Caco-2 (cell line): ENCODE measurements around the gene DPH1. TPM values are rescaled to one million over a fixed set of nuclear protein-coding genes. Genes with fewer than 3 reads are reported as not detected.

ENCODE experiments used
- BruUV-seq: library from RNA; stranded (reverse); fragments of 400-500 nt; replicated peaks from 2 replicates; lab custom pipeline; 2021; lab: Mats Ljungman, UMichigan
- CTCF ChIA-PET: fragments of 300-600 bp; sonication (Branson Sonifier 250); formaldehyde crosslinking; loops from one replicate; lab custom pipeline; 2022; ENCODE audit warnings: antibody characterized with exemption; lab: Charles Lee
- POLR2A ChIA-PET: fragments of 300-600 bp; sonication (Branson Sonifier 250); formaldehyde crosslinking; loops from one replicate; lab custom pipeline; 2022; ENCODE audit warnings: antibody characterized with exemption; lab: Charles Lee
- DNase-seq, 2 experiments: peaks; one replicate each; pipeline versions ENCODE4 v3.0.0 to v3.0.0-alpha.2; 2020 to 2022
- H3K27me3 ChIP-seq: replicated peaks from 2 replicates; pipeline ENCODE4 v1.6.0; 2011; ENCODE audit warnings: low read length; ENCODE audit not compliant: control insufficient read depth, insufficient read depth
- H3K36me3 ChIP-seq: 2 replicates; pipeline ENCODE4 v1.5.1; 2011; ENCODE audit warnings: low read length; ENCODE audit not compliant: control insufficient read depth, insufficient read depth
- H3K4me1 ChIP-seq: fragments of 250-450 bp; sonication (Bioruptor Pico); 2 replicates; pipeline ENCODE4 v1.5.1; 2020; ENCODE audit warnings: mild to moderate bottlenecking
- H3K4me3 ChIP-seq: 2 replicates; pipeline ENCODE4 v1.5.1; 2011; ENCODE audit warnings: low read depth, mild to moderate bottlenecking, control low read depth, low read length
- H3K9me3 ChIP-seq: fragments of 250-450 bp; sonication (Bioruptor Pico); 2 replicates; pipeline ENCODE4 v1.5.1; 2020; ENCODE audit warnings: mild to moderate bottlenecking, moderate library complexity
- H3K27ac Mint-ChIP-seq: one replicate; pipeline ENCODE4 v1.8.0; 2022; ENCODE audit warnings: mixed read lengths; ENCODE audit not compliant: unreplicated experiment
- H3K27me3 Mint-ChIP-seq: one replicate; pipeline ENCODE4 v1.8.0; 2022; ENCODE audit warnings: mixed read lengths; ENCODE audit not compliant: insufficient read depth, unreplicated experiment
- H3K36me3 Mint-ChIP-seq: one replicate; pipeline ENCODE4 v1.8.0; 2022; ENCODE audit warnings: mild to moderate bottlenecking, mixed read lengths; ENCODE audit not compliant: insufficient read depth, unreplicated experiment
- H3K4me1 Mint-ChIP-seq: one replicate; pipeline ENCODE4 v1.8.0; 2022; ENCODE audit warnings: low read depth, mixed read lengths; ENCODE audit not compliant: unreplicated experiment
- H3K4me3 Mint-ChIP-seq: one replicate; pipeline ENCODE4 v1.8.0; 2022; ENCODE audit warnings: mild to moderate bottlenecking, moderate library complexity, mixed read lengths; ENCODE audit not compliant: unreplicated experiment
- H3K9me3 Mint-ChIP-seq: one replicate; pipeline ENCODE4 v1.8.0; 2022; ENCODE audit warnings: mixed read lengths; ENCODE audit not compliant: unreplicated experiment
- intact Hi-C: fragments of 100-400 bp; cut with micrococcal nuclease; formaldehyde crosslinking; loops from one replicate; pipeline ENCODE4 v1.10.0; 2022; ENCODE audit not compliant: unreplicated experiment
- total RNA-seq: library from RNA; stranded (reverse); gene quantifications from 2 replicates; pipeline ENCODE4 v1.2.3, GENCODE V29; 2022
- TF ChIP-seq, protein P1 (sequence below), 2 experiments: fragments of 200-600 bp in 1 of 2; IDR thresholded peaks; 1 replicate in 1 of 2; 2 replicates in 1 of 2; pipeline versions ENCODE4 v1.5.1 to v1.8.0; 2011 to 2022; ENCODE audit warnings: antibody characterized with exemption in 1 of 2, control low read depth in 1 of 2, inconsistent platforms in 1 of 2, low read depth in 1 of 2, low read length in 1 of 2, mild to moderate bottlenecking in 1 of 2, moderate library complexity in 1 of 2; ENCODE audit not compliant: insufficient read depth in 1 of 2, severe bottlenecking in 1 of 2, unreplicated experiment in 1 of 2

The DPH1 gene
- total RNA-seq, 1 experiment from 2014 or later = 52.0 TPM

DNA sequence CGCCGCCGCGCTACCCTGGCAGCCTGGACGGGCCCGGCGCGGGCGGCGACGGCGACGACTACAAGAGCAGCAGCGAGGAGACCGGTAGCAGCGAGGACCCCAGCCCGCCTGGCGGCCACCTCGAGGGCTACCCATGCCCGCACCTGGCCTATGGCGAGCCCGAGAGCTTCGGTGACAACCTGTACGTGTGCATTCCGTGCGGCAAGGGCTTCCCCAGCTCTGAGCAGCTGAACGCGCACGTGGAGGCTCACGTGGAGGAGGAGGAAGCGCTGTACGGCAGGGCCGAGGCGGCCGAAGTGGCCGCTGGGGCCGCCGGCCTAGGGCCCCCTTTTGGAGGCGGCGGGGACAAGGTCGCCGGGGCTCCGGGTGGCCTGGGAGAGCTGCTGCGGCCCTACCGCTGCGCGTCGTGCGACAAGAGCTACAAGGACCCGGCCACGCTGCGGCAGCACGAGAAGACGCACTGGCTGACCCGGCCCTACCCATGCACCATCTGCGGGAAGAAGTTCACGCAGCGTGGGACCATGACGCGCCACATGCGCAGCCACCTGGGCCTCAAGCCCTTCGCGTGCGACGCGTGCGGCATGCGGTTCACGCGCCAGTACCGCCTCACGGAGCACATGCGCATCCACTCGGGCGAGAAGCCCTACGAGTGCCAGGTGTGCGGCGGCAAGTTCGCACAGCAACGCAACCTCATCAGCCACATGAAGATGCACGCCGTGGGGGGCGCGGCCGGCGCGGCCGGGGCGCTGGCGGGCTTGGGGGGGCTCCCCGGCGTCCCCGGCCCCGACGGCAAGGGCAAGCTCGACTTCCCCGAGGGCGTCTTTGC, 28.0 kb downstream of the DPH1 start:
- no peak for DNase-seq
- H3K36me3 Mint-ChIP-seq = peaks cover 16% of the 10 kb centered on the region
- BruUV-seq = no TSS peak
- no peak overlapping the region for H3K4me3 ChIP-seq
- H3K27me3 Mint-ChIP-seq = peaks cover 2% of the 10 kb centered on the region
- no peaks in the 10 kb centered on the region for H3K4me1 Mint-ChIP-seq
- H3K9me3 Mint-ChIP-seq = no peaks in the 10 kb centered on the region
- POLR2A ChIA-PET = interaction anchor here (0.6 kb wide), 1 partner anchor 55 kb away, joined by 4 read pairs; no protein-coding TSS in a partner anchor
- no peaks in the 10 kb centered on the region for H3K36me3 ChIP-seq
- CTCF ChIA-PET = interaction anchor here (0.5 to 1.1 kb wide), 2 partner anchors 9 to 225 kb away, joined by 3 read pairs; no protein-coding TSS in a partner anchor
- no peaks in the 10 kb centered on the region for H3K9me3 ChIP-seq
- intact Hi-C loops = loop anchor here (10.0 kb wide), 1 partner anchor 227 kb away; no protein-coding TSS in a partner anchor
- H3K27me3 ChIP-seq = no peaks in the 10 kb centered on the region
- no peak overlapping the region for H3K4me3 Mint-ChIP-seq
- TF ChIP-seq, protein P1, sequence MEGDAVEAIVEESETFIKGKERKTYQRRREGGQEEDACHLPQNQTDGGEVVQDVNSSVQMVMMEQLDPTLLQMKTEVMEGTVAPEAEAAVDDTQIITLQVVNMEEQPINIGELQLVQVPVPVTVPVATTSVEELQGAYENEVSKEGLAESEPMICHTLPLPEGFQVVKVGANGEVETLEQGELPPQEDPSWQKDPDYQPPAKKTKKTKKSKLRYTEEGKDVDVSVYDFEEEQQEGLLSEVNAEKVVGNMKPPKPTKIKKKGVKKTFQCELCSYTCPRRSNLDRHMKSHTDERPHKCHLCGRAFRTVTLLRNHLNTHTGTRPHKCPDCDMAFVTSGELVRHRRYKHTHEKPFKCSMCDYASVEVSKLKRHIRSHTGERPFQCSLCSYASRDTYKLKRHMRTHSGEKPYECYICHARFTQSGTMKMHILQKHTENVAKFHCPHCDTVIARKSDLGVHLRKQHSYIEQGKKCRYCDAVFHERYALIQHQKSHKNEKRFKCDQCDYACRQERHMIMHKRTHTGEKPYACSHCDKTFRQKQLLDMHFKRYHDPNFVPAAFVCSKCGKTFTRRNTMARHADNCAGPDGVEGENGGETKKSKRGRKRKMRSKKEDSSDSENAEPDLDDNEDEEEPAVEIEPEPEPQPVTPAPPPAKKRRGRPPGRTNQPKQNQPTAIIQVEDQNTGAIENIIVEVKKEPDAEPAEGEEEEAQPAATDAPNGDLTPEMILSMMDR (IDR thresholded peaks at IDR 0.05; ENCODE audit: insufficient read depth in 1 of 2, low read depth in 1 of 2, low read length in 1 of 2, severe bottlenecking in 1 of 2, unreplicated experiment in 1 of 2) = no peak
- peaks cover 5% of the 10 kb centered on the region; the same call in 1 of the 2 replicates for H3K4me1 ChIP-seq
- no peak overlapping the region for H3K27ac Mint-ChIP-seq

DNA sequence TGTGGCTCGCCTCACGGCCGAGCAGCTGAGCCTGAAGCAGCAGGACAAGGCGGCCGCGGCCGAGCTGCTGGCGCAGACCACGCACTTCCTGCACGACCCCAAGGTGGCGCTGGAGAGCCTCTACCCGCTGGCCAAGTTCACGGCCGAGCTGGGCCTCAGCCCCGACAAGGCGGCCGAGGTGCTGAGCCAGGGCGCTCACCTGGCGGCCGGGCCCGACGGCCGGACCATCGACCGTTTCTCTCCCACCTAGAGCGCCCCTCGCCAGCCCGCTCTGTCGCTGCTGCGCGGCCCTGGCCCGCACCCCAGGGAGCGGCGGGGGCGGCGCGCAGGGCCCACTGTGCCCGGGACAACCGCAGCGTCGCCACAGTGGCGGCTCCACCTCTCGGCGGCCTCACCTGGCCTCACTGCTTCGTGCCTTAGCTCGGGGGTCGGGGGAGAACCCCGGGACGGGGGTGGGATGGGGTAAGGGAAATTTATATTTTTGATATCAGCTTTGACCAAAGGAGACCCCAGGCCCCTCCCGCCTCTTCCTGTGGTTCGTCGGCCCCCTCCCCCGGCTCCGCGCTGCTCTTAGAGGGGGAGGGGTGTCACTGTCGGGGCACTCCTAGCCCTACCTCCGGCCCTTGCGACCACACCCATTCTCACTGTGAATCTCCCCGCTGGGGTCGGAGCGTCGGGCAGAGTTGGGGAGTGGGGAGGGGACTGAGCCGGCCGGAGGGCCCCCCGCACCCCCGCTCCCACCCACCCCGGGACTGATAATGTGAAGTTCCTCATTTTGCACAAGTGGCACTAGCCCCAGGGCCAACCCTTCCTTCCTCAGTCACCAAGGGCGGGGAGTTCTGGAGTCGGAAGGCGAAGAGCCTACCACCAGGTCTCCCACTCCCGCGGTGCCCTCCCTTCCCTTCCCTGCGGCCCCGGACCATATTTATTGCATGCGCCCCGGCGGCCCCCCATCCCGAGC, 28.9 kb downstream of the DPH1 start:
- Histone ChIP-seq H3K4me3 (no peak overlapping the region), H3K27me3 (no peaks in the 10 kb centered on the region), H3K36me3 (no peaks in the 10 kb centered on the region), H3K4me1 (no peaks in the 10 kb centered on the region), H3K9me3 (no peaks in the 10 kb centered on the region)
- no peaks in the 10 kb centered on the region for H3K4me1 Mint-ChIP-seq
- no TSS peak for BruUV-seq
- TF ChIP-seq, protein P1 (IDR thresholded peaks at IDR 0.05; ENCODE audit: insufficient read depth in 1 of 2, low read depth in 1 of 2, low read length in 1 of 2, severe bottlenecking in 1 of 2, unreplicated experiment in 1 of 2) = no peak
- no peak overlapping the region for H3K27ac Mint-ChIP-seq
- H3K36me3 Mint-ChIP-seq = peaks cover 11% of the 10 kb centered on the region
- ChIA-PET POLR2A (no interaction called here), CTCF (interaction anchor here (0.5 to 1.1 kb wide), 3 partner anchors 8 to 603 kb away, joined by 3 read pairs; partner anchors contain the start of gene CRK)
- no peaks in the 10 kb centered on the region for H3K9me3 Mint-ChIP-seq
- intact Hi-C loops = loop anchor here (10.0 kb wide), 1 partner anchor 226 kb away; no protein-coding TSS in a partner anchor
- no peak overlapping the region for H3K4me3 Mint-ChIP-seq
- no peak for DNase-seq
- H3K27me3 Mint-ChIP-seq = no peaks in the 10 kb centered on the region
